Cardiac muscle cell (in vitro differentiated cells and primary cell): Measurements from ENCODE around the gene SLX4IP. TPM values are rescaled to one million over a fixed set of nuclear protein-coding genes. Genes with fewer than 3 reads are reported as not detected.
A peak's percentile ranks its signal among the peaks of the same experiment; 100 is the strongest.

ENCODE experiments used
- DNase-seq, 2 donors: peaks; one replicate each; pipeline versions ENCODE4 v3.0.0 to v3.0.0-alpha.2; 2010 to 2017; ENCODE audit warnings: low read depth in 1 of 2, low spot score in 1 of 2
- H3K27ac ChIP-seq: fragments of 200-600 bp; sonication (generic); 2 replicates; pipeline ENCODE4 v1.5.1; 2016
- H3K27me3 ChIP-seq: fragments of 200-600 bp; sonication (generic); 2 replicates; pipeline ENCODE4 v1.6.0; 2016; ENCODE audit warnings: control low read depth
- H3K36me3 ChIP-seq: fragments of 200-600 bp; sonication (generic); 2 replicates; pipeline ENCODE4 v1.5.1; 2016; ENCODE audit warnings: control low read depth
- H3K4me1 ChIP-seq: fragments of 200-600 bp; sonication (generic); 2 replicates; pipeline ENCODE4 v1.8.1; 2017; ENCODE audit warnings: low read depth, mild to moderate bottlenecking, mixed run types
- H3K4me3 ChIP-seq: fragments of 200-600 bp; sonication (generic); 2 replicates; pipeline ENCODE4 v1.5.1; 2016; ENCODE audit warnings: mild to moderate bottlenecking
- H3K9me3 ChIP-seq: fragments of 200-600 bp; sonication (generic); 2 replicates; pipeline ENCODE4 v1.5.1; 2017; ENCODE audit warnings: low read depth, mild to moderate bottlenecking, control low read depth
- CTCF ChIP-seq: IDR thresholded peaks from 2 replicates; pipeline ENCODE4 v1.5.1; 2012; ENCODE audit warnings: low read depth, mild to moderate bottlenecking, low read length
- polyA plus RNA-seq: library from polyadenylated mRNA; unstranded; fragments of >200 nt; fragmentation: Nextera tagmentation; extraction: Ambion mirVana; gene quantifications from 2 replicates; pipeline ENCODE4 v1.2.1, GENCODE V29; 2016
- total RNA-seq: library from RNA; depleted of rRNA; stranded (reverse); fragments of >200 nt; gene quantifications from 2 replicates; pipeline ENCODE4 v1.2.3, GENCODE V29; 2016

Gene SLX4IP
- total and polyA plus RNA-seq, 2 experiments from 2014 or later: 2.5 to 4.1 TPM

DNA sequence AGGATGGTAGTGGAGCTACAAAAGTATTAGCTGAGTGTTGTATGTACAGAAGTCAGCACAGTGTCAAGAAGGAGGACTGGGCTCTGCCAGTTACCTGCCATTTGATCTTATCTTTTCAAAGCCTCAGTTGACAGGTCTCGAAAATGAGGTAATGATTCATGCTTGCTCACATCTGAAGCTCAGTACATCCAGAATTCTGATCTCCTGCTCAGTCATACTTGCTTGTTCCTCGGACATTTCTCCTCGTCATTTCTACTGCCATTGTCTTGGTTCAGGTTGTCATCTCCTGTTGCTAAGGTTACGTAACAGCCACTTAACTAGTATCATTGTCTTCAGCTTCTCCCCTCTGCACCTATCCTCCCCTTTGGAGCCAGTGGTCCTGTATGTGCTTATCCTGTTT lies 89.5 kb downstream of the SLX4IP start:
- H3K27ac ChIP-seq: no peak overlapping the region
- DNase-seq: no peak
- no peaks in the 10 kb centered on the region for H3K27me3 ChIP-seq
- H3K4me3 ChIP-seq: no peak overlapping the region
- no peak for TF ChIP-seq CTCF
- no peaks in the 10 kb centered on the region for H3K4me1 ChIP-seq
- no peaks in the 10 kb centered on the region for H3K9me3 ChIP-seq
- H3K36me3 ChIP-seq: no peaks in the 10 kb centered on the region

- Histone ChIP-seq H3K4me3 (no peak overlapping the region), H3K36me3 (no peaks in the 10 kb centered on the region), H3K27ac (no peak overlapping the region), H3K9me3 (no peaks in the 10 kb centered on the region), H3K27me3 (no peaks in the 10 kb centered on the region), H3K4me1 (no peaks in the 10 kb centered on the region)
- no peak for TF ChIP-seq CTCF
- no peak for DNase-seq
Observed at GRCh38 chr20:10527781-10528180, 92.7 kb downstream of the SLX4IP start.

- no peak overlapping the region for H3K27ac ChIP-seq
- no peaks in the 10 kb centered on the region for H3K9me3 ChIP-seq
- no peak for TF ChIP-seq CTCF
- no peak overlapping the region for H3K4me3 ChIP-seq
- H3K36me3 ChIP-seq: no peaks in the 10 kb centered on the region
- no peak for DNase-seq
- H3K4me1 ChIP-seq: no peaks in the 10 kb centered on the region
- H3K27me3 ChIP-seq: no peaks in the 10 kb centered on the region
Observed at GRCh38 chr20:10530883-10531282, 95.8 kb downstream of the SLX4IP start.

DNA sequence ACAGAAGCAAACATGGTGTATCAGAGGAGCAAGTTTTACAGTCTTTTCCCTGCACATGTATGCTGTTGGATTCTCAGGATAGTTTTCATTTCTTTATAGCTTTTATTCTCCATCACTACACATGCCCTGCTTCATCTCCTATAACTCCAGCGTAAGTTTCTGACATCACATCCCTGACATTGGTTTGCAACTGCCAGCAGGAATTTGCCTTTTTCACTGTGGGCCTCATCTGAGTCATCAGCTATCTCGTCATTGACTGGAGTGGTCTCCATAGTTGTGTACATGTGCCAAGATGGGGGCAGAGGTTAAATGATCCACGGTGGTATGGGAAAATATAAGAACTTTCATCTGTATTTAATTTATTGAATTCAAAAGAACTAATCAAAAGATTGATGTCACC lies 96.7 kb downstream of the SLX4IP start:
- no peaks in the 10 kb centered on the region for H3K36me3 ChIP-seq
- no peak for TF ChIP-seq CTCF
- H3K4me1 ChIP-seq: no peaks in the 10 kb centered on the region
- H3K27ac ChIP-seq: no peak overlapping the region
- peak in 1 of 2 donors; percentile 62 for DNase-seq
- H3K9me3 ChIP-seq: no peaks in the 10 kb centered on the region
- H3K27me3 ChIP-seq: no peaks in the 10 kb centered on the region
- H3K4me3 ChIP-seq: no peak overlapping the region

- no peak for DNase-seq
- Histone ChIP-seq H3K36me3 (no peaks in the 10 kb centered on the region), H3K4me3 (no peak overlapping the region), H3K9me3 (no peaks in the 10 kb centered on the region), H3K27ac (no peak overlapping the region), H3K27me3 (no peaks in the 10 kb centered on the region), H3K4me1 (no peaks in the 10 kb centered on the region)
- TF ChIP-seq CTCF: no peak
Observed at GRCh38 chr20:10532361-10532760, 97.3 kb downstream of the SLX4IP start.

DNA sequence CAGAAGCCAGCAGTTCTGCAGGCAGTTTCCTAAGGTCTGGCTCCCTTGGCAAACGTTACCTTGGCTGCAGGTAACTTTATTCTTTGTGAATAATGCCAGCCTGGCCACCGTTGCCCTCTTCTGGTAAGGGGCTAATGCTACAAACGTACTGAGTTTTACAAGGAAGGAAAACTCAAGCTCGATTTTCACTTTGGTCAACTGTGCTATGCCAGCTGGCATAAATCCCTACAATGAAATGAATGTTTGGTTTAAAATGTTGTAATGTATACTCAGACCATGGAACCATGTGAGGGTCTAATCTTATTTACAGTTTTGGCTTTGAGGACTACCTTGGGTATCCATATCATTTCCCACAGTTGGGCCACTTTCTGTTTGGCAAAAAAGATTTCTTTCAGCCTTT lies 101.4 kb downstream of the SLX4IP start:
- no peaks in the 10 kb centered on the region for H3K27me3 ChIP-seq
- no peaks in the 10 kb centered on the region for H3K36me3 ChIP-seq
- peak; percentile 51 for TF ChIP-seq CTCF
- no peaks in the 10 kb centered on the region for H3K9me3 ChIP-seq
- H3K4me1 ChIP-seq: no peaks in the 10 kb centered on the region
- DNase-seq: peak in 1 of 2 donors; percentile 60
- no peak overlapping the region for H3K4me3 ChIP-seq
- H3K27ac ChIP-seq: no peak overlapping the region
